Brain microvascular endothelial cell (primary cell): ENCODE results near the gene CIBAR2.

Source experiments
- DNase-seq: peaks from one replicate; pipeline ENCODE4 v3.0.0-alpha.2; 2020
- H3K27ac ChIP-seq: fragments of 250-450 bp; sonication (Bioruptor Pico); 2 replicates; pipeline ENCODE4 v1.5.1; 2020; ENCODE audit warnings: mild to moderate bottlenecking, moderate library complexity
- H3K27me3 ChIP-seq: fragments of 250-450 bp; sonication (Bioruptor Pico); replicated peaks from 2 replicates; pipeline ENCODE4 v1.5.1; 2020; ENCODE audit warnings: mild to moderate bottlenecking
- H3K36me3 ChIP-seq: fragments of 250-450 bp; sonication (Bioruptor Pico); replicated peaks from 2 replicates; pipeline ENCODE4 v1.5.1; 2020; ENCODE audit warnings: mild to moderate bottlenecking
- H3K4me3 ChIP-seq: 2 replicates; pipeline ENCODE4 v1.5.1; 2011; ENCODE audit warnings: low read depth, mild to moderate bottlenecking, control low read depth, low read length, moderate library complexity
- CTCF ChIP-seq: IDR thresholded peaks from 2 replicates; pipeline ENCODE4 v1.5.1; 2011; ENCODE audit warnings: low read depth, mild to moderate bottlenecking, moderate library complexity, low read length, control low read depth, inconsistent platforms; ENCODE audit errors: missing control alignments
- in situ Hi-C: cut with HindIII; loops from 2 replicates; pipeline ENCODE4 v1.10.0; 2017; ENCODE audit warnings: low sequenced_read_pairs, low pct_ligation_motif_present

CIBAR2 gene

DNA sequence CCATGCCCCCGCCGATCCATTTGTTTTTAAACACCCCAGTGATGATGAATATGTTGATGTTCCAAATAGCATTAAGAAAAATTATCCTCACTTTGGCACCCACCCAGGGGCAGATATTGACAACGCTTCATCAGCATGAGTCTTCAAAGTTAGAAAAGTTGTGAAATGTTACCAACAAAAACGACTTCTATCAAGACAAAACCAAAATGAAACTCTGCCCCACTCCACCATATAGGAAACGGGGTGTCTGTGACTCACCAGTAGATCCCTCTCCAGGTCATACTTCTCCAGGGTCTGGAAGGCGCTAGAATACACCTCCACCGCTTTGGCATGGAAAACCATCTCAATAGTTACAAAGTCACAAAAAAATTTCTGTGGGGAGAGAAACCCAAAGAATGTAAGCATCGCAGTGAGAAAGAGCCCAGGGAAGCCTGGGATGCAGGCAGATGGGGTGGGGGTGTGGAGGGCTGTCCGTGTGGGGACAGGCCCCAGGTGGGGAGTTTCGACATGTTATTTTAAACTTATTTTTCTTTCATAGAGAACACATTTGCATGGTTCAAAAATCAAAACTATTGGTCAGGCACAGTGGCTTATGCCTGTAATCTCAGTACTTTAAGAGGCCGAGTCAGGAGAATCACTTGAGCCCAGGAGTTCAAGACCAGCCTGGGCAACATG, 10.2 kb downstream of the CIBAR2 start:
- H3K4me3 ChIP-seq, result no peak overlapping the region
- no peak for TF ChIP-seq CTCF
- H3K36me3 ChIP-seq, result no peaks in the 10 kb centered on the region
- in situ Hi-C loops, result no loop called here
- no peak for DNase-seq
- no peak overlapping the region for H3K27ac ChIP-seq
- peaks cover 5% of the 10 kb centered on the region for H3K27me3 ChIP-seq

DNA sequence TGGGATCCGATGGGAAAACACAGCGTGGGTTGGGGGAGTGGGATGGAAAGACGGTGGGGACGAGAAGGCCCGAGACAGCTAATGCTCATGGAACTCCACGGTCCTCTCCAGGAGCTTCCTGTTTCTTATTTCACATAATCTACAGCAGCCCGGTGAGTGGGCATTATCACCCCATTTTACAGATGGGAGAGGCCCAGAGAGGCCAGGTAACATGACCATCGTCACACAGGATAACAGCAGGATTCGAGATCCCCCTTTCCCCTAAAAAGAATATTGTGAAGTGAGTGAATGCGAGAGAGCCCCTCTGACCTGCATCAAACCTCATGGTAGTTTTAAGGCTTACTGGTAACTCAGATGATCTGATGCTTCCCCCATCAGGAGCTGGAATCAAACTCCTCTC, 12.0 kb downstream of the CIBAR2 start:
- no peak overlapping the region for H3K4me3 ChIP-seq
- H3K27me3 ChIP-seq, result peaks cover 10% of the 10 kb centered on the region
- no peak for DNase-seq
- in situ Hi-C loops, result no loop called here
- no peaks in the 10 kb centered on the region for H3K36me3 ChIP-seq
- H3K27ac ChIP-seq, result no peak overlapping the region
- no peak for TF ChIP-seq CTCF

DNA sequence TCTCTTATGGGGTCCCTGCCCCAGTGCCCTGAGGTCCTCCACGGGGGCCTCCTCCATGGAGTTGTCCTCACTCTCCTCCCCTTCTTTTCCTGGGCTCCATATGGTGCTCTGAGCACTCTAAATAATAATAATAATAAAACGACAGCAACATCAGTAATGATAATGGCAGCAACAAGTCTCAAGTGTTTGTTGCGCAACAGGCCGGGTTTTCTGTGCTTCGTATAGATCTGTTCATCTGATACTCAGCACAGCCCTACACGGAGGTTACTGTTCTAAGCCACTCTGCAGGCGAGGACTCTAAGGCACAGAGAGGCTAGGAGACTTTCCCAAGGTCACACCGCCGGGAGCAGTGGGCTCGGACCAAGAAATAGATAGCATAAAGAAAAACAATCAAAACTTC, 13.7 kb downstream of the CIBAR2 start:
- in situ Hi-C loops, result no loop called here
- DNase-seq, result no peak

GRCh38 chr16:85096921-85097320, 15.4 kb downstream of the CIBAR2 start:
- no peak for TF ChIP-seq CTCF
- in situ Hi-C loops, result no loop called here
- Histone ChIP-seq H3K36me3 (no peaks in the 10 kb centered on the region), H3K27ac (no peak overlapping the region), H3K27me3 (peaks cover 13% of the 10 kb centered on the region), H3K4me3 (no peak overlapping the region)
- DNase-seq, result no peak

More for the DNA sequence above, 13.7 kb downstream of the CIBAR2 start:
- no peak for TF ChIP-seq CTCF
- H3K36me3 ChIP-seq, result no peaks in the 10 kb centered on the region
- H3K27ac ChIP-seq, result no peak overlapping the region
- H3K4me3 ChIP-seq, result no peak overlapping the region
- peaks cover 12% of the 10 kb centered on the region for H3K27me3 ChIP-seq

- in situ Hi-C loops, result no loop called here
- no peak for DNase-seq
- Histone ChIP-seq H3K36me3 (no peaks in the 10 kb centered on the region), H3K4me3 (no peak overlapping the region), H3K27ac (no peak overlapping the region), H3K27me3 (peaks cover 13% of the 10 kb centered on the region)
- TF ChIP-seq CTCF, result no peak
Measured at GRCh38 chr16:85094812-85095211, 17.5 kb downstream of the CIBAR2 start.

GRCh38 chr16:85094176-85094805, 18.0 kb downstream of the CIBAR2 start:
- H3K36me3 ChIP-seq, result no peaks in the 10 kb centered on the region
- H3K27ac ChIP-seq, result no peak overlapping the region
- no peak for DNase-seq
- no peak overlapping the region for H3K4me3 ChIP-seq
- in situ Hi-C loops, result no loop called here
- H3K27me3 ChIP-seq, result peaks cover 13% of the 10 kb centered on the region
- TF ChIP-seq CTCF, result no peak
